HCT116 (cell line): ENCODE data around the gene ABL1. TPM values are rescaled to one million over a fixed set of nuclear protein-coding genes. Genes with fewer than 3 reads are reported as not detected.

ENCODE experiments used
- ATAC-seq: fragments of 200-7000 bp; cut with Tn5 transposase; 2 replicates; pipeline ENCODE4 v1.9.1; 2020; ENCODE audit warnings: mild to moderate bottlenecking, moderate library complexity
- BruUV-seq: library from RNA; stranded (reverse); fragments of 400-500 nt; replicated peaks from 2 replicates; lab custom pipeline; 2021; lab: Mats Ljungman, UMichigan
- CTCF ChIA-PET: fragments of 300-600 bp; sonication (Branson Sonifier 250); formaldehyde crosslinking; loops from one replicate; lab custom pipeline; 2021; ENCODE audit warnings: antibody characterized with exemption; lab: Charles Lee
- POLR2A ChIA-PET: fragments of 300-600, 350-600 bp; sonication (Branson Sonifier 250); formaldehyde crosslinking; loops from one replicate; lab custom pipeline; 2021; ENCODE audit warnings: antibody characterized with exemption; lab: Charles Lee
- RAD21 ChIA-PET, 2 experiments: fragments of 300-600 bp; sonication (Branson Sonifier 250); formaldehyde crosslinking; loops; one replicate each; lab custom pipeline; 2023; ENCODE audit warnings: low total read pairs in 2 of 2; ENCODE audit not compliant: uncharacterized antibody in 2 of 2, unreplicated experiment in 2 of 2, low non-redundant PET in 1 of 2; lab: Charles Lee
- DNase-seq: peaks from one replicate; pipeline ENCODE4 v3.0.0-alpha.2; 2010; ENCODE audit warnings: low read depth, low spot score
- H2AFZ ChIP-seq: fragments of 200-600 bp; shearing (Covaris generic), sonication (generic); 2 replicates; pipeline ENCODE4 v1.6.1; 2017; ENCODE audit warnings: low read depth, mixed run types, mixed read lengths, antibody characterized with exemption, low read length; ENCODE audit not compliant: poor library complexity, severe bottlenecking
- H3K27ac ChIP-seq: 2 replicates; pipeline ENCODE4 v1.5.1; 2012; ENCODE audit warnings: low read depth, low read length
- H3K27me3 ChIP-seq: fragments of 200-600 bp; sonication (generic); 2 replicates; pipeline ENCODE4 v1.6.1; 2016; ENCODE audit warnings: mixed run types, low read length, mixed read lengths; ENCODE audit not compliant: insufficient read depth
- H3K36me3 ChIP-seq, 2 experiments: fragments of 200-500 bp in 1 of 2; fragments of 200-600 bp in 1 of 2; sonication (Bioruptor generic) in 1 of 2; sonication (generic) in 1 of 2; 2 replicates each; pipeline versions ENCODE4 v1.5.1 to v1.6.1; 2014 to 2016; ENCODE audit warnings: low read length in 2 of 2, inconsistent platforms in 1 of 2, mixed read lengths in 1 of 2, mixed run types in 1 of 2; ENCODE audit not compliant: insufficient read depth in 2 of 2, control insufficient read depth in 1 of 2
- H3K4me1 ChIP-seq, 2 experiments: fragments of 200-600 bp in 1 of 2; sonication (generic) in 1 of 2; 2 replicates each; pipeline versions ENCODE4 v1.5.1 to v1.6.1; 2012 to 2017; ENCODE audit warnings: low read length in 2 of 2, inconsistent platforms in 1 of 2, mild to moderate bottlenecking in 1 of 2, mixed read lengths in 1 of 2, mixed run types in 1 of 2, moderate library complexity in 1 of 2; ENCODE audit not compliant: insufficient read depth in 2 of 2, control insufficient read depth in 1 of 2
- H3K4me2 ChIP-seq: fragments of 200-600 bp; sonication (generic); 2 replicates; pipeline ENCODE4 v1.6.1; 2017; ENCODE audit warnings: mixed run types, low read length, mixed read lengths
- H3K4me3 ChIP-seq, 2 experiments: fragments of 200-600 bp in 1 of 2; sonication (generic) in 1 of 2; replicated peaks in 1 of 2; 2 replicates each; pipeline ENCODE4 v1.5.1; 2011 to 2016; ENCODE audit warnings: low read length in 2 of 2, control low read depth in 1 of 2, low read depth in 1 of 2, mild to moderate bottlenecking in 1 of 2, mixed read lengths in 1 of 2, mixed run types in 1 of 2
- H3K79me2 ChIP-seq: fragments of 200-600 bp; sonication (generic); 2 replicates; pipeline ENCODE4 v1.6.1; 2017; ENCODE audit warnings: mild to moderate bottlenecking, mixed run types, low read length, moderate library complexity, mixed read lengths; ENCODE audit not compliant: insufficient read depth
- H3K9ac ChIP-seq: fragments of 200-600 bp; sonication (generic); 2 replicates; pipeline ENCODE4 v1.6.1; 2016; ENCODE audit warnings: low read length, mixed read lengths
- H3K9me2 ChIP-seq: fragments of 200-600 bp; sonication (generic), shearing (Covaris generic); 2 replicates; pipeline ENCODE4 v1.6.1; 2017; ENCODE audit warnings: mixed run types, mild to moderate bottlenecking, moderate library complexity; ENCODE audit not compliant: insufficient read depth
- H3K9me3 ChIP-seq, 2 experiments: fragments of 200-500 bp in 1 of 2; fragments of 200-600 bp in 1 of 2; sonication (Bioruptor generic) in 1 of 2; sonication (generic) in 1 of 2; 2 replicates each; pipeline ENCODE4 v1.6.1; 2014 to 2017; ENCODE audit warnings: low read length in 2 of 2, mixed read lengths in 2 of 2, inconsistent platforms in 1 of 2, low read depth in 1 of 2, mild to moderate bottlenecking in 1 of 2, mixed run types in 1 of 2, moderate library complexity in 1 of 2; ENCODE audit not compliant: control insufficient read depth in 1 of 2, insufficient read depth in 1 of 2
- H4K20me1 ChIP-seq: fragments of 200-600 bp; sonication (generic), shearing (Covaris generic); 2 replicates; pipeline ENCODE4 v1.6.1; 2017; ENCODE audit warnings: mixed run types, mild to moderate bottlenecking, moderate library complexity; ENCODE audit not compliant: insufficient read depth
- CBX3 ChIP-seq: IDR thresholded peaks from 2 replicates; pipeline ENCODE4 v1.6.1; 2012; ENCODE audit warnings: low read depth
- CEBPB ChIP-seq: IDR thresholded peaks from 2 replicates; pipeline ENCODE4 v1.6.1; 2012; ENCODE audit warnings: low read depth
- EZH2 ChIP-seq: fragments of 200-600 bp; sonication (generic); IDR thresholded peaks from 2 replicates; pipeline ENCODE4 v1.6.1; 2017; ENCODE audit warnings: antibody characterized with exemption, mixed run types
- EZH2phosphoT487 ChIP-seq: fragments of 200-600 bp; IDR thresholded peaks from 2 replicates; pipeline ENCODE4 v1.6.1; 2018; ENCODE audit warnings: antibody characterized with exemption, borderline replicate concordance
- SP1 ChIP-seq: IDR thresholded peaks from 2 replicates; pipeline ENCODE4 v1.6.1; 2012; ENCODE audit warnings: low read depth
- SRF ChIP-seq: IDR thresholded peaks from 2 replicates; pipeline ENCODE4 v1.6.1; 2012; ENCODE audit warnings: low read depth
- ZFX ChIP-seq: fragments of 450-650 bp; IDR thresholded peaks from 2 replicates; pipeline ENCODE4 v1.6.1; 2017
- ZNF274 ChIP-seq: fragments of 200-500 bp; sonication (Bioruptor generic); IDR thresholded peaks from 2 replicates; pipeline ENCODE4 v1.6.1; 2014; ENCODE audit warnings: mild to moderate bottlenecking, low read depth, low read length, inconsistent platforms
- intact Hi-C: fragments of 100-400 bp; cut with micrococcal nuclease; formaldehyde crosslinking; loops from 2 replicates; pipeline ENCODE4 v1.10.0; 2022
- total RNA-seq: library from RNA; stranded (reverse); gene quantifications from one replicate; pipeline ENCODE4 v1.2.1, GENCODE V29; 2021; ENCODE audit not compliant: unreplicated experiment
- TF ChIP-seq, protein P1 (sequence below): IDR thresholded peaks from 2 replicates; pipeline ENCODE4 v1.6.1; 2012; ENCODE audit warnings: low read depth
- TF ChIP-seq, protein P2 (sequence below): IDR thresholded peaks from 2 replicates; pipeline ENCODE4 v1.6.1; 2012

ABL1 gene
- total RNA-seq, 1 experiment from 2014 or later: 54.7 TPM

DNA sequence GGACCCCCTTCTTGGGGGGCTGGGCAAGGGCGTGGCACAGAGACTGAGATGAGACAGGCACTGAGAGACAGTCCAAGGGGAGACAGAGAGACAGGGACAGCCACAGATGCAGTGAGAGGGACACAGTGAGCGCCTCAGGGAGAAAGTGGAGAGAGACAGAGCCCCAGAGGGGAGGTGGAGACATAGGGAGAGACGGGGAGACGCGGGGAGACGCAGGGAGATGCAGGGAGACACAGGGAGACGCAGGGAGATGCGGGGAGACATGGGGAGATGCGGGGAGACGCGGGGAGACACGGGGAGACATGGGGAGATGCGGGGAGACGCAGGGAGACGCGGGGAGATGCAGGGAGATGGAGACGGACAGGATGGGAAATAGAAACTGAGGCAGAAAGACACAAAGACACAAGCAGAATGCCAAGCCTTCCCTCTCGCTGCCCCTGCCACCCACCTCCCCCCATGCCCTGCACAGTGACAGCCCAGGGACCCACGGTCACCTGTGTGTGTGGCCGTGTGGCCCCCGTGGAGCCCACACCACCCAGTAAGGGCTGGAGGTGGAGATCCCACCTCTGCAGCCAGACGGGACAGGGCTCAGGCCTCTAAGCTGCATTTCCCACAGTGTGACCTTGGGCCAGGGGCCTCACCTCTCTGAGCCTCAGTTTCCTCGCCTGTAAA lies 95.2 kb downstream of the ABL1 start:
- intact Hi-C loops: no loop called here
- Histone ChIP-seq H3K9ac (no peak overlapping the region), H3K27me3 (no peaks in the 10 kb centered on the region), H3K79me2 (no peaks in the 10 kb centered on the region), H3K27ac (no peak overlapping the region; the same call in 1 of the 2 replicates), H3K4me2 (no peak overlapping the region), H3K9me3 (no peaks in the 10 kb centered on the region), H2AFZ (no peak overlapping the region), H3K36me3 (no peaks in the 10 kb centered on the region), H3K4me1 (peaks cover 31 to 38% of the 10 kb centered on the region in 2 experiments), H4K20me1 (no peaks in the 10 kb centered on the region), H3K4me3 (no peak overlapping the region), H3K9me2 (no peaks in the 10 kb centered on the region)
- POLR2A ChIA-PET: no interaction called here
- CTCF ChIA-PET: no interaction called here
- ATAC-seq: no peak
- BruUV-seq: no TSS peak
- RAD21 ChIA-PET: no interaction called here
- DNase-seq: no peak
- no peak for TF ChIP-seq ZNF274
- TF ChIP-seq, protein P1, sequence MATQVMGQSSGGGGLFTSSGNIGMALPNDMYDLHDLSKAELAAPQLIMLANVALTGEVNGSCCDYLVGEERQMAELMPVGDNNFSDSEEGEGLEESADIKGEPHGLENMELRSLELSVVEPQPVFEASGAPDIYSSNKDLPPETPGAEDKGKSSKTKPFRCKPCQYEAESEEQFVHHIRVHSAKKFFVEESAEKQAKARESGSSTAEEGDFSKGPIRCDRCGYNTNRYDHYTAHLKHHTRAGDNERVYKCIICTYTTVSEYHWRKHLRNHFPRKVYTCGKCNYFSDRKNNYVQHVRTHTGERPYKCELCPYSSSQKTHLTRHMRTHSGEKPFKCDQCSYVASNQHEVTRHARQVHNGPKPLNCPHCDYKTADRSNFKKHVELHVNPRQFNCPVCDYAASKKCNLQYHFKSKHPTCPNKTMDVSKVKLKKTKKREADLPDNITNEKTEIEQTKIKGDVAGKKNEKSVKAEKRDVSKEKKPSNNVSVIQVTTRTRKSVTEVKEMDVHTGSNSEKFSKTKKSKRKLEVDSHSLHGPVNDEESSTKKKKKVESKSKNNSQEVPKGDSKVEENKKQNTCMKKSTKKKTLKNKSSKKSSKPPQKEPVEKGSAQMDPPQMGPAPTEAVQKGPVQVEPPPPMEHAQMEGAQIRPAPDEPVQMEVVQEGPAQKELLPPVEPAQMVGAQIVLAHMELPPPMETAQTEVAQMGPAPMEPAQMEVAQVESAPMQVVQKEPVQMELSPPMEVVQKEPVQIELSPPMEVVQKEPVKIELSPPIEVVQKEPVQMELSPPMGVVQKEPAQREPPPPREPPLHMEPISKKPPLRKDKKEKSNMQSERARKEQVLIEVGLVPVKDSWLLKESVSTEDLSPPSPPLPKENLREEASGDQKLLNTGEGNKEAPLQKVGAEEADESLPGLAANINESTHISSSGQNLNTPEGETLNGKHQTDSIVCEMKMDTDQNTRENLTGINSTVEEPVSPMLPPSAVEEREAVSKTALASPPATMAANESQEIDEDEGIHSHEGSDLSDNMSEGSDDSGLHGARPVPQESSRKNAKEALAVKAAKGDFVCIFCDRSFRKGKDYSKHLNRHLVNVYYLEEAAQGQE: no peak
- no peak for TF ChIP-seq SRF
- TF ChIP-seq, all 23 proteins: peak for 0

DNA sequence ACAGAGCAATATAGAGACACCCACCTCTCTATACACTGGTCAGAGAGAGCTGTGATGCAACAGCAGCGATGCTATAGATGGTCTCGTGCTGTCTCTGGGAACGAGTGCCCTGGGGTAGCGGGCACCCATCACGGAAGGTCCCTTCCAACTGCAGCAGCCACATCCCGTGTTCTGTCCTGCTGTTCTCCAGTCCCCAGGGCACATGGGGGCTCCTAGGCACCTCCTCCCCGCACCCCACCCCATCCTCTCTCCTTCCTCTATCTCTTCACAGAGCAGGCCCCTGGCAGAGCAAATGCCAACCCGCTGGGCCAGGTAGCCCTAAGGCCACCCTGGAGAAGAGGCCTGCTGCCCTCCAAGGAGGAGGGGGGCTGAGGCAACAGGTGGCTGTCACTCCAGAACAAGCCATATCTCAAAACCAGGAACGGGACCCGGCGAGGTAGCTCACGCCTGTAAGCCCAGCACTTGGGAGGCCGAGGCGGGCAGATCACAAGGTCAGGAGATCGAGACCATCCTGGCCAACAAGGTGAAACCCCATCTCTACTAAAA lies 95.8 kb downstream of the ABL1 start:
- RAD21 ChIA-PET: no interaction called here
- Histone ChIP-seq H3K27ac (no peak overlapping the region), H3K9ac (no peak overlapping the region), H3K4me3 (no peak overlapping the region)
- TF ChIP-seq EZH2phosphoT487 (no peak), SRF (no peak), CBX3 (no peak), SP1 (no peak), CEBPB (no peak), EZH2 (no peak), ZFX (no peak)
- TF ChIP-seq, protein P2, sequence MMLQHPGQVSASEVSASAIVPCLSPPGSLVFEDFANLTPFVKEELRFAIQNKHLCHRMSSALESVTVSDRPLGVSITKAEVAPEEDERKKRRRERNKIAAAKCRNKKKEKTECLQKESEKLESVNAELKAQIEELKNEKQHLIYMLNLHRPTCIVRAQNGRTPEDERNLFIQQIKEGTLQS: no peak
- TF ChIP-seq, all 23 proteins: peak for 0
- CTCF ChIA-PET: no interaction called here
- Histone ChIP-seq H3K27me3 (no peaks in the 10 kb centered on the region), H3K4me2 (no peak overlapping the region), H3K36me3 (no peaks in the 10 kb centered on the region), H3K9me3 (no peaks in the 10 kb centered on the region), H4K20me1 (no peaks in the 10 kb centered on the region), H3K4me1 (peaks cover 35 to 44% of the 10 kb centered on the region in 2 experiments), H2AFZ (no peak overlapping the region), H3K9me2 (no peaks in the 10 kb centered on the region), H3K79me2 (no peaks in the 10 kb centered on the region)
- DNase-seq (no peak), ATAC-seq (no peak)
- BruUV-seq: no TSS peak
- POLR2A ChIA-PET: no interaction called here
- intact Hi-C loops: no loop called here
